ENCODE measurements around the gene AP1AR.
"Not testable (repeated sequence)": the region's sequence is repeated elsewhere in the genome, so short reads cannot be mapped to it uniquely, and the experiment has no call there.

Gene AP1AR

DNA sequence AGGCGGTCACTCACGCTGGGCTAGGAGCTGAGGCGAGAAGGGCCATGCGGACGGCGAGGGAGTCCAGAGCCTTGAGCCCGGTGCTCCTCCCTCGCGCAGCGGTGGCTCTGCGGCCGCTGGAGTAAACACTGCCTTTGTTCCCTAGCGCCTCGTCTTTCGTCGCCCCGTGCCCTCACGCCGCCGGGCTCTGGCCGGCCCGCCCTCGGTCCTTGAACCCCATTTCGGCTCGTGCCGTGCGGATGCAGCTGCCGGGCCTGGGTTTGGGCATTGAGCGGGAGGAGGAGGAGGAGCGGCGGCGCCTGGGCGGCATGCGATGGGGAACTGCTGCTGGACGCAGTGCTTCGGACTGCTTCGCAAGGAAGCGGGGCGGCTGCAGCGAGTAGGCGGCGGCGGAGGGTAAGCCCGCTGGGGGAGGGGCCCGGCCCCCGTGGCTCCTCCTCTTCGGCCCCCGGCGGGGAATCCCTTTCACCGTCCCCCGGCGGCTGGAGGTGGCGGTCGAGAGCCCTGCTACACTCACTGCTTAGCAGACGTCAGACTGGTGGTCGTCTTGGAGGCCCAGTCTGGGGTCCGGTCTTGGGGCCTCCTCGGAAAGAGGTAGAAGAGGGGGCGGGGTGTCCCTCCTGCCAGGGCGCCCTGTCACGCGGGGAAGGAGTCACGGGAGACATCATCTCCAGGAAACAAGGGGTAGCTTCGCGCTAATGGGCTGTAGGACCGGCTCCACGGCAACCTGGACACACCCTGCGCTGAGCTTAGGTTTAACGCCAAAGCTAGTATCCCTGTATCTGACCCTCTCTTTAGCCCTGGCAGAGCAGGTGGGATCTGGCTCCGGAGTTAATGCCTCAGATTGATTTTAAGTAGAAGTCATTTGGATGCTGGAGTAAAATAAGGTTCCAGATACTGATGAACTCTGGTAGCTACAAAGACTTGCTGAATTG lies at the start of gene AP1AR:
Gene AP1AR (plus strand): TSS at position 9 of the 935 bp plus-strand sequence. CDS start 305 bp downstream, at position 314.
- peak; percentile 77 for DNase-seq (ENCODE audit: low read depth)

DNA sequence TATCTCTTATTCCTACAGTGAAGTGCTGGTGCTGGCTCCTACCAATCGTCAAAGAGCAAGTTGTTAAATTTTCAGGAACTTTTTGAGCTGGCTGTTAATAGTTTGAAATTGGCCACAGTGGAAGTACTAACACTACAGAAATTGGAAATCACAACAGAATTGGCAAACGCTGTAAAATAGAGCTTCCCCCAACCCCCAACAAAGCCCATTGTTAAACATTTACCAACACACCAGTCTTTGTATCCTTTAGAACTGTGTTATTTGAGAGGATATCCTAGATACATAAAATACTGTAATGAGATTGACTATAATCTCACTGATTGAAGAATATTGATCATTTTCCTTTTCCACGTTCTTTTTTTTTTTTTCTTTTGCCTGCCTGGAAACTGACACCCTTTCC lies 49.0 kb upstream of the AP1AR start:
- DNase-seq (ENCODE audit: low read depth) = no peak

GRCh38 chr4:112183252-112183651 lies 48.3 kb upstream of the AP1AR start:
- peak; percentile 81 for DNase-seq (ENCODE audit: low read depth)

GRCh38 chr4:112184438-112184837 lies 47.1 kb upstream of the AP1AR start:
- no peak for DNase-seq (ENCODE audit: low read depth)

DNA sequence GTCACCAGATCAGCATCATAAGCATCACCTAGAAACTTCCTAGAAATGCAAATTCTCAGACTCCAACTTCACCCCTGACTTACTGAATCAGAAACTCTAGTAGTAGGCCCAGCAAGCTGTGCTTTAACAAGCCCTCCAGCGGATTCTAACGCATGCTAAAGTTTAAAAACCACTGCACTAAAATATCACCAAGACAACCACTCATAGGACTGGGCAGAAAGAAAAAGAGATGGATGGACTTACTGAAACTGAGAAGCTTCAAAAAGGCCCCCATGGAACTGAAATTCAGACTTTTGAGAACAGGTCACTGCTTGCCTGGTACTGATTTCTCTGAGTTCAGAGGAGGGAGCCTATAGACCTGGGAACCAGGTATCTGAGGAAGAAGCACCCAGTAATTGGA lies 46.3 kb upstream of the AP1AR start:
- no peak for DNase-seq (ENCODE audit: low read depth)

- DNase-seq (ENCODE audit: low read depth) = peak; percentile 68
These were observed 45.6 kb upstream of the AP1AR start for GRCh38 chr4:112185740-112186670.

GRCh38 chr4:112189754-112190153 lies 41.8 kb upstream of the AP1AR start:
- no peak for DNase-seq (ENCODE audit: low read depth)

GRCh38 chr4:112190684-112191083 lies 40.9 kb upstream of the AP1AR start:
- no peak for DNase-seq (ENCODE audit: low read depth)

DNA sequence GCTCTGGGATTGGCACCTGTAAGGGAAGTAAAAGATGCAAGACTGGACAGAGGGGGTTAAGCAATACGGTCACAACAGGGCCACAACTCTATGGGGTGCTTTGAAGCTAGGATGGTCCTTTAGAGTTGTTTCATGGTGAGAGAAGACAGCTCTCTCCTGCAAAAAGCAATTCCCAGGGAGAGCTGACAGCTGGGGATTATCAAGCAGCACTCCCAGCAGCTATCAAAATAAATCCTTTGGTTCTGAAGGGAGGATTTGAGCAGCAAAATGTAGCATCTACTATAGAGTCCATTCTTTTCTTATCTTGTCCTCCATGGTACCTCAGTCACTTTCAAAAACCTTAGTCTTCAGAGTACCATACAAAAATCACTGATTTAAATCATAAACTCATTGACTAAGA lies 35.1 kb upstream of the AP1AR start:
- no peak for DNase-seq (ENCODE audit: low read depth)

- DNase-seq (ENCODE audit: low read depth) = no peak
These were observed 32.5 kb upstream of the AP1AR start for GRCh38 chr4:112199041-112199440.

- no peak for DNase-seq (ENCODE audit: low read depth)
These were observed 29.6 kb upstream of the AP1AR start for GRCh38 chr4:112201915-112202505.

GRCh38 chr4:112203593-112203992 lies 28.0 kb upstream of the AP1AR start:
- DNase-seq (ENCODE audit: low read depth) = no peak

DNA sequence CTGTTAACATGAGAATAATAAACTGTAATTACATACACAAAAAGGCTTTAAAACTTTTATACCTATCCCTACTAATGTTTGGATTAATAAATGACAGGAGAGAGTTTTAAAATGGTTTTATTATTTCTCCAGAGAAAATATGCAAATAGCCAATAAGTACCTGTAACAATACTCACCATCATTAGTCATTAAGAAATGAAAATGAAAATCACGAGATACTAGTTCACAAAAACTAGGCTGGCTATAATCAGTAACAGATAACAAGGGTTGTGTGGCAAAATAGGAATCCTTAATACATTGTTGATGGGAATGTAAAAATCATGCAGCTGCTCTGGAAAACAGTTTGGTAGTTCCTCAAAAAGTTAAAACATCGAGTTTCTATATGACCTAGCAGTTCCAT lies 25.2 kb upstream of the AP1AR start:
- no peak for DNase-seq (ENCODE audit: low read depth)

- not testable (repeated sequence) for DNase-seq (ENCODE audit: low read depth)
These were observed 23.2 kb upstream of the AP1AR start for GRCh38 chr4:112208137-112209095.

- peak; percentile 64 for DNase-seq (ENCODE audit: low read depth)
These were observed 20.8 kb upstream of the AP1AR start for GRCh38 chr4:112210777-112211176.

- DNase-seq (ENCODE audit: low read depth) = peak; percentile 59
These were observed 18.5 kb upstream of the AP1AR start for GRCh38 chr4:112213091-112213490.

- DNase-seq (ENCODE audit: low read depth) = peak; percentile 93
These were observed 17.7 kb upstream of the AP1AR start for GRCh38 chr4:112213856-112214255.

GRCh38 chr4:112214390-112215264 lies 17.0 kb upstream of the AP1AR start:
- peak; percentile 24 for DNase-seq (ENCODE audit: low read depth)

- no peak for DNase-seq (ENCODE audit: low read depth)
These were observed 11.7 kb upstream of the AP1AR start for GRCh38 chr4:112219826-112220366.
